RWPE1 (cell line): Measurements from ENCODE around the gene KCNT1.

ENCODE experiments used
- CTCF ChIA-PET: fragments of 350-600 bp; sonication (Branson Sonifier 250); formaldehyde crosslinking; extraction: SDS; loops from one replicate; lab custom pipeline; 2021; lab: Yijun Ruan, JAX
- POLR2A ChIA-PET: fragments of 400-600 bp; formaldehyde crosslinking; extraction: SDS; loops from one replicate; lab custom pipeline; 2020; ENCODE audit warnings: antibody characterized with exemption; ENCODE audit not compliant: low non-redundant PET; lab: Yijun Ruan, JAX
- DNase-seq: peaks from one replicate; pipeline ENCODE4 v3.0.0; 2012; ENCODE audit warnings: low spot score
- H3K27ac ChIP-seq: fragments of 450-650 bp; 2 replicates; pipeline ENCODE4 v1.5.1; 2017
- TF ChIP-seq, protein P1 (sequence below): fragments of 450-650 bp; conservative IDR thresholded peaks from 2 replicates; pipeline ENCODE4 v1.5.1; 2017; ENCODE audit warnings: low read depth, mild to moderate bottlenecking

Gene KCNT1

DNA sequence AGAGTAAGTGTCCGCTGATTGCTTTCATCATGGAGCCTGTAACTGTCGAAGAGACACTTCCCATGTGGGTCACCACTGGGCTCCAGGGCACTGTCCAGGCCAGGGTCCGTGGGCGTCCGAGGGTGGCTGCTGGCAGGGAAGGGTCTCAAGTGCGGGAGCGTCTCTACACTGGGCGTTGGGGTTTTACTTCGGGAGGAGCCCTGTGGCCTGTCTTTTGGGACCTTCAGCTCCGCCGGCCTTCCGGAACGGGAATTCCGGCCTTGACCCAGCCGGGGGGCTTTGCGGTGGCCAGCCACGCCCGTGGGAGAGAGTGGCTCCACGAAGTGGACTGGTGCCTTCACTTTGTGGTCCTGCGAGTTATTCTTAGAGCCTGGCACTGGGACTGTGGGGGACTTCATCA lies 119.1 kb downstream of the KCNT1 start:
- POLR2A ChIA-PET, result no interaction called here
- CTCF ChIA-PET, result interaction anchor here (1.1 kb wide), 1 partner anchor 24 kb away, joined by 4 read pairs; no protein-coding TSS in a partner anchor
- DNase-seq, result no peak
- no peak overlapping the region for H3K27ac ChIP-seq
- TF ChIP-seq, protein P1, sequence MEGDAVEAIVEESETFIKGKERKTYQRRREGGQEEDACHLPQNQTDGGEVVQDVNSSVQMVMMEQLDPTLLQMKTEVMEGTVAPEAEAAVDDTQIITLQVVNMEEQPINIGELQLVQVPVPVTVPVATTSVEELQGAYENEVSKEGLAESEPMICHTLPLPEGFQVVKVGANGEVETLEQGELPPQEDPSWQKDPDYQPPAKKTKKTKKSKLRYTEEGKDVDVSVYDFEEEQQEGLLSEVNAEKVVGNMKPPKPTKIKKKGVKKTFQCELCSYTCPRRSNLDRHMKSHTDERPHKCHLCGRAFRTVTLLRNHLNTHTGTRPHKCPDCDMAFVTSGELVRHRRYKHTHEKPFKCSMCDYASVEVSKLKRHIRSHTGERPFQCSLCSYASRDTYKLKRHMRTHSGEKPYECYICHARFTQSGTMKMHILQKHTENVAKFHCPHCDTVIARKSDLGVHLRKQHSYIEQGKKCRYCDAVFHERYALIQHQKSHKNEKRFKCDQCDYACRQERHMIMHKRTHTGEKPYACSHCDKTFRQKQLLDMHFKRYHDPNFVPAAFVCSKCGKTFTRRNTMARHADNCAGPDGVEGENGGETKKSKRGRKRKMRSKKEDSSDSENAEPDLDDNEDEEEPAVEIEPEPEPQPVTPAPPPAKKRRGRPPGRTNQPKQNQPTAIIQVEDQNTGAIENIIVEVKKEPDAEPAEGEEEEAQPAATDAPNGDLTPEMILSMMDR, result no peak

DNA sequence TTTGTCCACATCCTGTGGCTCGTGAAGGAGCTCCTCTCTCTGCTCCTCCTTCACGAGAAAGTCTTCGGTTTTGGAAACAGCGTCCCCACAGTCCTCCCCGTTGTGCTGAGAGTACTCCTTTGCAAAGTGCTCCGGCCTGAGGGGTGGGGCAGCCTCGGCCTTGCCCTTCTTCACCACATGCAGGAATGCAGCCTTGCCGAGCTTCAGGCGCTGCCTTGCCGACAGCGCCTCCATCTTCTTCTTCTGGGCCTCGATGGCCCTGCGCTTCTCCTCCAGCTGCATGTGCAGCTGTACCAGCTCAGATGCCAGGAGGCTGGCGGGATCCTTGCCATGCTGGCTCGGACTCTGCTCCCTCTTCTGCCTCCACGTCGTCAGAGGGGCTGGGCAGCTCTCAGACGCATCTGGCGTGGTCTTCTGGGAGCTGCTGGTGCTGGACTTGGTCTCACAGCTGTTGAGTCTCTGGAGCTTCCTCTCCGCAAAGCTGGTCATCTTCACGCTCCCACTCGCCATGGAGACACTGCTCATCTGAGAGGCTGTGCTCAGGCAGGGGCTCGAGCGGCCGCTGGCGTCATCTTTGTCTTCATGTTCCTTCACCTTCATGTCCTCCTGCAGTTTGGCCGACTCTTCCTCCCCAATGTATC lies 119.9 kb downstream of the KCNT1 start:
- TF ChIP-seq, protein P1, result no peak
- ChIA-PET CTCF (interaction anchor here (1.1 kb wide), 1 partner anchor 24 kb away, joined by 4 read pairs; no protein-coding TSS in a partner anchor), POLR2A (no interaction called here)
- DNase-seq, result no peak
- H3K27ac ChIP-seq, result no peak overlapping the region

DNA sequence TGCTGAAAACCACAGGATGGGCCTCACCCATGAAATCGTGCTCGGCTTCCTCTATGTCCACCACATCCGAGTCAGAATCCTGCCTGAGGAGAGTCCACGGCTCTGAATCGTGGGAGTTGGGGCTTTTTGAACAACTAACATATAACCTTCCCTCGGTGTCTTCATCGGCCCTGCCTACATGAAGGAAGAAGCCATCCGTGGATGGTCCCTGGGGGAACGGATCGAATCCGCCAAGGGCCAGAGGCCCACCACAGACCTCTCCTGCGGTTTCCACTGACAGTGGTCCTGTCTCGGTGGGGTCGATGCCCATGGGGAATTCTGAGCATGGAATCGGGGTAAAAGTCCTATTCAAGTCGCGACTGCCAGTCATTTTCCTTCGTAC lies 120.4 kb downstream of the KCNT1 start:
- DNase-seq, result no peak
- no peak overlapping the region for H3K27ac ChIP-seq
- ChIA-PET CTCF (interaction anchor here (1.1 kb wide), 1 partner anchor 25 kb away, joined by 4 read pairs; no protein-coding TSS in a partner anchor), POLR2A (no interaction called here)
- TF ChIP-seq, protein P1, result no peak

DNA sequence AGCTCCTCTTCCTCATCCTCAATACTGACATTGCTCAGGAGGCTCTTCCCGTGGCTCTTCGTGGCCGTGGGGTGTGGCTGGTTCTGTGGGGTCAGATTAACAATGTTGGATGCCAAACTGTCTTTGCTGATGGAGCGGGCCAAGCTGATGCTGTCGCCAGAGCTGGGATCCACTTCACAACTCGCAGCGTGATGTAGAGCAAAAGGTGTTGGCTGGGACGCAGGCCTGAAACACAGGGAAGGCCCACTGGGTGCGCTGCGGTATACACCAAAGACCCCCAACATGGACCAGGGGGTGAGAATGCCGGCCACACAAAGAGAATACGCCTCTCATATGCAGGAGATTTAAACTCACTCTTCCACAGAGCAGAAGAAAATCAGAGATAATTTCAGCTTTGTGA lies 121.1 kb downstream of the KCNT1 start:
- CTCF ChIA-PET, result no interaction called here
- H3K27ac ChIP-seq, result no peak overlapping the region
- no peak for DNase-seq
- TF ChIP-seq, protein P1, result no peak
- POLR2A ChIA-PET, result no interaction called here

DNA sequence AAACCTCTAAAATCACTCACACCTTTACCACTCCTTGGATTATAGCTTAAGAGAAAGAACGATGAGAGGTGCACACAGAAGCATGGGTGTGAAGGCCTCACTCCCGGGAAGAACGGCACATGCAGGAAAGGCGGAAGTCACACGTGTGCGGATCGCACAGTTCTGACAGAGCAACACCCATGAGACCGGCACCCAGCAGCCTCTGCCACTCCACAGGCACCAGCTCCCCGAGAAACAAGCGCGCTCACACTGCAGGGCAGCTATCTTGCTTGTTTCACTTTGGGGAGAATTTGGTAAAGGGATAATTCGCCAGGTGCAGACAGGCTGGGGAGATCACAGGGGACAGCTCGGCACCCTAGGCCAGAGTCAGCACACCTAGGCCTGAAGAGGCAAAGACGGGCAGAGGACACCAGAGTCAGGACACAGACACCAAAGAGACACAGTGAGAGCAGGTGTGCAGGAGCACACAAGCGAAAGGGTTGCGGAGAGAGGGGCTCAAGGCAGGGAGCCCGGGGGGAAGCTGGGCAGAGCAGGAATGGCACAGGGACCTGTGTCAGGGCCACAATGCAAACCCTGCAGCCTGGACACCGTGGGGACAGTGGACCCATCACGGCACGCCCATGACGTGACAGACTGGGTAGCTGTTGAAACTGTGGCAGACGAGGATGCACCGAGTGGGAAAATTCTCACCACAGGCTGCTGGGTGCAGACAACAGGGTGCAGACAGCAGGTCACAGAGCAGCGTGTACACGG lies 123.6 kb downstream of the KCNT1 start:
- POLR2A ChIA-PET, result no interaction called here
- TF ChIP-seq, protein P1, result no peak
- no peak overlapping the region for H3K27ac ChIP-seq
- no peak for DNase-seq
- CTCF ChIA-PET, result interaction anchor here (0.6 kb wide), 1 partner anchor 191 kb away, joined by 5 read pairs; no protein-coding TSS in a partner anchor

DNA sequence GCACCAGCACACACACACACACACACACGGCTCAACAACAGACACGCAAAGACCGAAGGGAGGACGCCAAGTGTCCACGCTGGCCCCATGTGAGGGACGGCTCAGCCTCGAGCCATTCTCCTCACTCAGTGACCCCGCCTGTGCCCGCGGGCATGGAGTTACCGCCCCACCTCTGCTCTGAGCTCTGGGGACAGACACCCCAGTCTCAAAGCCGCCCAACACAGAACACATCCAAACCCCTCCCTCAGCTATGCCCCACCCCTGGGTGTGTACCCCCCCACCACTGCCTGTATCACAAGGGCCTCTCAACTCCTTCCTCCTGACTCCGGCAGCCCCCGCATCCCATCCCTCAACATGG lies 124.2 kb downstream of the KCNT1 start:
- TF ChIP-seq, protein P1, result no peak

More for the DNA sequence above, 124.2 kb downstream of the KCNT1 start:
- DNase-seq, result no peak
- no peak overlapping the region for H3K27ac ChIP-seq
- POLR2A ChIA-PET, result no interaction called here
- CTCF ChIA-PET, result no interaction called here
